KMS-11 (cell line): Measurements from ENCODE around the gene AGPAT3.

Experiments used
- H2AFZ ChIP-seq: fragments of 200-600 bp; sonication (generic); 2 replicates; pipeline ENCODE4 v1.6.1; 2016; ENCODE audit warnings: antibody characterized with exemption, mixed run types, low read depth
- H3K27ac ChIP-seq: fragments of 200-600 bp; sonication (generic); 2 replicates; pipeline ENCODE4 v1.6.1; 2016; ENCODE audit warnings: mild to moderate bottlenecking, mixed run types
- H3K27me3 ChIP-seq: fragments of 200-600 bp; sonication (generic); 2 replicates; pipeline ENCODE4 v1.6.1; 2017; ENCODE audit warnings: mild to moderate bottlenecking, low read depth, mixed run types, moderate library complexity; ENCODE audit not compliant: insufficient read depth
- H3K36me3 ChIP-seq: fragments of 200-600 bp; sonication (generic); 2 replicates; pipeline ENCODE4 v1.6.1; 2017; ENCODE audit warnings: mild to moderate bottlenecking, mixed run types; ENCODE audit not compliant: insufficient read depth
- H3K4me1 ChIP-seq: fragments of 200-600 bp; sonication (generic); 2 replicates; pipeline ENCODE4 v1.6.1; 2016; ENCODE audit warnings: mild to moderate bottlenecking, low read depth, mixed run types; ENCODE audit not compliant: poor library complexity, severe bottlenecking
- H3K4me2 ChIP-seq: fragments of 200-600 bp; sonication (generic); 2 replicates; pipeline ENCODE4 v1.7.0; 2016; ENCODE audit warnings: mild to moderate bottlenecking, mixed run types
- H3K4me3 ChIP-seq: fragments of 200-600 bp; sonication (generic); IDR thresholded peaks from 2 replicates; pipeline ENCODE4 v1.6.1; 2017; ENCODE audit warnings: low read depth, low read length, mixed read lengths; ENCODE audit not compliant: insufficient read depth
- H3K79me2 ChIP-seq: fragments of 200-600 bp; sonication (generic); 2 replicates; pipeline ENCODE4 v1.6.1; 2016; ENCODE audit warnings: low read depth, mixed run types; ENCODE audit not compliant: insufficient read depth
- H3K9ac ChIP-seq: fragments of 200-600 bp; sonication (generic); 2 replicates; pipeline ENCODE4 v1.6.1; 2016; ENCODE audit warnings: mild to moderate bottlenecking, mixed run types
- H4K20me1 ChIP-seq: fragments of 200-600 bp; sonication (generic); 2 replicates; pipeline ENCODE4 v1.6.1; 2016; ENCODE audit warnings: mild to moderate bottlenecking, mixed run types; ENCODE audit not compliant: insufficient read depth
- TF ChIP-seq, protein P1 (sequence below): fragments of 200-600 bp; sonication (generic); conservative IDR thresholded peaks from 2 replicates; pipeline ENCODE4 v1.6.1; 2017; ENCODE audit warnings: low read depth, mild to moderate bottlenecking, antibody characterized with exemption, low read length, moderate library complexity, mixed read lengths

Gene AGPAT3

DNA sequence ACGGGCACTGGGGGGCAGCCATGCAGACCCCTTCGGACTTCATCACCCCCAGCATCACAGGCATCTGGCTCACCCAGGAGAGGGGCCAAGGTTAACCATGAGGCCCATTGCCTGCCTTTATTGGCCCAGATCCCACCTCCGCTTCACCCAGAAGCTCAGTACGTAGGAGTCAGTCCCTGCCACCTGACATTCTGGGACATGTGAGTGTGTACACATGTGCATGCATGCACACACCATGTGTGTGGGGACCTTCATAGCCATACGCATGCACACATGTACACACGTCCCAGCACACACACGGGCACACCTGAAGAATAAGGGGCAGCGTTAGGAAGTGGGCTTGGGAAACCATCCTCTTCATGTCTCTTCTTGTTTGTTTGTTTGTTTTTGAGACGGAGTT lies 123.0 kb downstream of the AGPAT3 start:
- Histone ChIP-seq H3K27ac (no peak overlapping the region), H3K36me3 (no peaks in the 10 kb centered on the region), H3K27me3 (no peaks in the 10 kb centered on the region), H3K79me2 (no peaks in the 10 kb centered on the region), H4K20me1 (no peaks in the 10 kb centered on the region), H3K9ac (no peak overlapping the region), H3K4me3 (no peak overlapping the region), H3K4me1 (no peaks in the 10 kb centered on the region), H3K4me2 (no peak overlapping the region), H2AFZ (no peak overlapping the region)
- TF ChIP-seq, protein P1, sequence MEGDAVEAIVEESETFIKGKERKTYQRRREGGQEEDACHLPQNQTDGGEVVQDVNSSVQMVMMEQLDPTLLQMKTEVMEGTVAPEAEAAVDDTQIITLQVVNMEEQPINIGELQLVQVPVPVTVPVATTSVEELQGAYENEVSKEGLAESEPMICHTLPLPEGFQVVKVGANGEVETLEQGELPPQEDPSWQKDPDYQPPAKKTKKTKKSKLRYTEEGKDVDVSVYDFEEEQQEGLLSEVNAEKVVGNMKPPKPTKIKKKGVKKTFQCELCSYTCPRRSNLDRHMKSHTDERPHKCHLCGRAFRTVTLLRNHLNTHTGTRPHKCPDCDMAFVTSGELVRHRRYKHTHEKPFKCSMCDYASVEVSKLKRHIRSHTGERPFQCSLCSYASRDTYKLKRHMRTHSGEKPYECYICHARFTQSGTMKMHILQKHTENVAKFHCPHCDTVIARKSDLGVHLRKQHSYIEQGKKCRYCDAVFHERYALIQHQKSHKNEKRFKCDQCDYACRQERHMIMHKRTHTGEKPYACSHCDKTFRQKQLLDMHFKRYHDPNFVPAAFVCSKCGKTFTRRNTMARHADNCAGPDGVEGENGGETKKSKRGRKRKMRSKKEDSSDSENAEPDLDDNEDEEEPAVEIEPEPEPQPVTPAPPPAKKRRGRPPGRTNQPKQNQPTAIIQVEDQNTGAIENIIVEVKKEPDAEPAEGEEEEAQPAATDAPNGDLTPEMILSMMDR: no peak

DNA sequence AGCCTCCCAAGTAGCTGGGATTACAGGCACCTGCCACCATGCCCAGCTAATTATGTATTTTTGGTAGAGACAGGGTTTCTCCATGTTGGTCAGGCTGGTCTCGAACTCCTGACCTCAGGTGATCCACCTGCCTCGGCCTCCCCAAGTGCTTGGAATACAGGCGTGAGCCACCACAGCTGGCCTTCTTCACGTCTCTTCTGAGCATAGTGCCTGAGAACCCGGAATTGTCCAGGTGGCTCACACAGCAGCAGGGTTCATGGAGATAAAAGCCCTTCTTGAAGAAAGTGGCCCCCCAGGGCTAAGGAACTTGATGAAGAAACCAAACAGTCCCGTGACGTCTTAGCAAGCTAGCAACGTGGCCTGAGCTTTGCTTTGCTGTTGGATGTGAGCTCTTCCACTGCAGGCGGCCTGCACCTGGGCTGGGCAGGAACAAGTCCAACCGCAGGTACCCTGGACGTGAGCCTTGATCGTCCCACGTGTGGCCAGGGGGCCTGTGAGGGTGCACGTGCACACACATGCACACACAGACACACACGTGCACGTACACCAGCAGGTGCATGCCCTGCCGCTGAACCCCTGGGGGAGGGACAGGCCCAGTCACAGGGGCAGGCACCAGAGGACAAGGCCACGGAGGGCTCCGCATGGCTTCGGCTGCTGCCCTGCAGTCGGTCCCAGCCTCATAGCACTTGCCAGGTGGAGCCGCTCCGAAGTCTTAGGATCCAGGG lies 123.6 kb downstream of the AGPAT3 start:
- Histone ChIP-seq H3K4me1 (no peaks in the 10 kb centered on the region), H2AFZ (no peak overlapping the region), H3K27me3 (no peaks in the 10 kb centered on the region), H3K4me3 (no peak overlapping the region), H3K9ac (no peak overlapping the region), H3K4me2 (no peak overlapping the region), H4K20me1 (no peaks in the 10 kb centered on the region), H3K36me3 (no peaks in the 10 kb centered on the region), H3K79me2 (no peaks in the 10 kb centered on the region), H3K27ac (no peak overlapping the region)
- TF ChIP-seq, protein P1: no peak

- H4K20me1 ChIP-seq: no peaks in the 10 kb centered on the region
- TF ChIP-seq, protein P1: no peak
- no peaks in the 10 kb centered on the region for H3K79me2 ChIP-seq
- no peak overlapping the region for H2AFZ ChIP-seq
- no peak overlapping the region for H3K9ac ChIP-seq
- H3K4me2 ChIP-seq: no peak overlapping the region
- H3K4me3 ChIP-seq: no peak overlapping the region
- no peaks in the 10 kb centered on the region for H3K27me3 ChIP-seq
- H3K36me3 ChIP-seq: no peaks in the 10 kb centered on the region
- no peaks in the 10 kb centered on the region for H3K4me1 ChIP-seq
- H3K27ac ChIP-seq: no peak overlapping the region
Observed at GRCh38 chr21:43989401-43989800, 124.4 kb downstream of the AGPAT3 start.

GRCh38 chr21:43991447-43991991 lies 126.5 kb downstream of the AGPAT3 start:
- no peak overlapping the region for H3K4me3 ChIP-seq
- H3K27ac ChIP-seq: no peak overlapping the region
- H3K4me2 ChIP-seq: no peak overlapping the region
- no peaks in the 10 kb centered on the region for H3K79me2 ChIP-seq
- no peaks in the 10 kb centered on the region; the same call in 1 of the 2 replicates for H3K27me3 ChIP-seq
- H2AFZ ChIP-seq: no peak overlapping the region
- no peaks in the 10 kb centered on the region for H3K4me1 ChIP-seq
- TF ChIP-seq, protein P1: no peak
- no peaks in the 10 kb centered on the region for H3K36me3 ChIP-seq
- no peaks in the 10 kb centered on the region for H4K20me1 ChIP-seq
- H3K9ac ChIP-seq: no peak overlapping the region
